GM21367 (cell line): ENCODE data around the gene MFRP.

Experiments
- ATAC-seq: cut with Tn5 transposase; IDR thresholded peaks from one replicate; pipeline ENCODE4 v1.9.1; 2021; ENCODE audit not compliant: unreplicated experiment

MFRP gene

GRCh38 chr11:119373059-119373920, 26.8 kb upstream of the MFRP start:
- ATAC-seq: no peak

DNA sequence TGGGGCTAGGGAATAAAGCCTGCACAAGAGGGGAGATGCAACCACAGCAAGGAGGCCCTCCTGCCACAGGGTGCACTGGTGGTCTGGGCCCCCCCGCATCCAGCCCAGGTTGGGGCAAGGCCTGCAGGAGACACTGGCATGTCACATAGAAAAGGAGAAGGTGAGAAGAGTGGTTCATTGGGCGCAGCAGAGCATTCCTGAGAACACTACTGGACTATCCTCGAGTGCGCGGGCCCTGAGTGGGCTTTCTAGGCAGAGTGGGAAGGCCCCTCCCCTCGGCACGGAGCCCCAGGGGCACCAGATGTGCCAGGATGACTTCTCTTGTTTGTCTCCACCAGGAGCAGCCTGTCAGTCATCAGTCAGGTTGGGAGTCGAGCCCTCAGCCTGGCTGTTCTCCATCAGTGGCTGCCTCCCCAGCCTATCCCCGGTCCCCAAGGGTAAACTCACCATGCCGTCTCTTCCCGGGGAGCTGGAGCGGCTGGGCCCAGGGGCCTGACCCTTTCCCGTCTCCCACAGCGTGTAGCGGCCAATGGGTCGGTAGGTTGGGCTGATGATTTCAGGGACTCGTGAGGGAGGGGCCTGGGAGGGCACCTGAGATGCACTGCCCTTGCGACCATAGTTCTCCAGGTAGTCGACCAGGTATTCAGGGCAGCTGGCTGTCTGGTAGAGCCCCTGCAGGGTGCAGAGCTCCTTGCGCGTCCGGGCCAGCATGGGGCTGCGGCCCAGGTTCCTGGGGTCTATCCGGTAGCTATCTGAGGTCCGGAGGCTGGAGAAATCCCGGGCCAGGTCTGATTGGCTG, 26.0 kb upstream of the MFRP start:
- ATAC-seq: no peak

GRCh38 chr11:119371778-119372182, 25.3 kb upstream of the MFRP start:
- no peak for ATAC-seq

DNA sequence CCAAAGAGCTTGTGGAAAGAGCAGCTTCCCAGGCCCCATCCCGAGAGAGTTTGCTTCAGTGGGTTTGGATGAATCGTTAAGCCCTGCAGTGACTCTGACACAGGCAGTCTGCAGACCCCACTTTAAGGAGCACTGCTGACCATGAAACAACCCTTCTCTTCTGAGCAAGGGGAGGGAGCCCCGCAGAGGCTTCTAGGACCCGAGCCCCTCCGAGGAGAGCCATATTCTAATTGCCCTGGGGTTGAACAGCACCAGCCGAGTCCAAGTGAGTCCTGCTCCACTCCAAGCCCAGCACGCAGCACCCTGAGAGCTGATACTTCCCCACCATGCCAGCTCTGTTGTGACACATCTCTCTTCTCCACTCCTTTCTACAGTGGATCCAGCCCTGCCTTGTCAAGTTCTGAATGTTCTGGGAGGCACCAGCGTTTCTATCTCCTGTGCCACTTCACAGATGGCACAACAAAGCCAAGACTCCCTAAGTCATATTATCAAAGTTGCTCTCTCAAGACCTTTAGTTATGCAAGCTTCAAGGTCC, 24.6 kb upstream of the MFRP start:
- ATAC-seq: no peak

DNA sequence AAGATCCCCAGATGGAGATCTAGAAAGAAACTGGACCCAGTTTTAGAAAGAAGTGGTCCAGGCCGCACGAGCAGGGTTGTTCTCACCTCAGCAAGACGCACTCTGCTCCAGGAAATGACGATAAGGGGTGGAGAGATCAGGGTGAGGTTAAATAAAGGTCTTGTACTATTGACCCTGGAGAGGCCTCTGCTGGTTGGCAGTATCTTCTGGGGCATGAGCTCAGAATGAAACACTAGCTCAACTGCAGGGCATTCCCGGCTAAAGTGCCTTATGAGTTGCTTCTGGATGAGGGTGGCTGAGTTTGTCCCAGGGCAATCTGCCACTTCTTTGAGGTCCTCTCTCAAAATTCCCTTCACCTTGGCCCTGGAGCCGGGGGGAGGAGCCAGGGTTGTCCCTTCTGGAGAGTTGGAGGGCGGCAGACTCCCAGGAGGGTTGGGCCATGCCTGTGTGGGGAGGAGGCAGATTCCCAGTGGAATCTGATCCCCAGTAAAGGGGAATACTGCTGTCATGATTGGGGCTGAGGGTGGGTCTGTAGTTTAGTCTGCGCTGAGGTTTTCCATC, 24.1 kb upstream of the MFRP start:
- no peak for ATAC-seq

DNA sequence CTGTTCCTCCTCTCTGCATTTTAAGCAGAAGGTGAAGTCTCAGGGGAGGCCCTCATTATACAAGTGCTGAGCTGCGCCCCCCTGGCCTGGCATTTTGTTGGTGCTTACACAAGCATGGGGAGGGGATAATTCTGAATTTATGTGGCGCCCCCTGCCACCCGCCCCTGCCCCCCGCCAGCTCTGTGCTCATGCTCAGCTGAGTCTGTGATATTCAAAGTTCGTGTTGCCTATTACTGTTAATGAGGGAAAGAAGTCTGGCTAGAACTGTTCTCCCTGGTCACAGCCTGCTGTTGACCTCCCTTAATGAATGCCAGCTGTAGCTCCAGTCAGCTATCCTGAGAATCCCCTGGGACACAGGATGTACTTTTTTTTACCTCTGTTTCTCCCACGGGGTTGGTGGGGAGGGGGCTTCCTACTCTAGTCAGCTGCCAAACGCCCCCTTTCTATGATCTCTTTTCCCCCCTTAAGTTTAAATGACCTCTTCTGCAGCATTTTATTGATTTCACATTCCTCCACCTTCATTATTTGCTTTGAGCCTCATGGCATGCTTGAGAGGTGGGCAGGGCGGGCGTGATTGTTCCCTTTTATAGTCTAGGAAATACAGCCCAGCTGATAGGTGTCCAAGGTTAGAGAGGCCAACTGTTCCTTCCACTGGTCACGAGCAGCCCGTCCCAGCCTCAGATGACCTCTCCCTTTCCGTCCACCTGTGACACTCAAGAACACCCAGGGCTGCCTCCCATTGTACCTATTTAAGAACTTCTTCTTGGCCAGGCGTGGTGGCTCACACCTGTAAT, 22.8 kb upstream of the MFRP start:
- ATAC-seq: no peak

DNA sequence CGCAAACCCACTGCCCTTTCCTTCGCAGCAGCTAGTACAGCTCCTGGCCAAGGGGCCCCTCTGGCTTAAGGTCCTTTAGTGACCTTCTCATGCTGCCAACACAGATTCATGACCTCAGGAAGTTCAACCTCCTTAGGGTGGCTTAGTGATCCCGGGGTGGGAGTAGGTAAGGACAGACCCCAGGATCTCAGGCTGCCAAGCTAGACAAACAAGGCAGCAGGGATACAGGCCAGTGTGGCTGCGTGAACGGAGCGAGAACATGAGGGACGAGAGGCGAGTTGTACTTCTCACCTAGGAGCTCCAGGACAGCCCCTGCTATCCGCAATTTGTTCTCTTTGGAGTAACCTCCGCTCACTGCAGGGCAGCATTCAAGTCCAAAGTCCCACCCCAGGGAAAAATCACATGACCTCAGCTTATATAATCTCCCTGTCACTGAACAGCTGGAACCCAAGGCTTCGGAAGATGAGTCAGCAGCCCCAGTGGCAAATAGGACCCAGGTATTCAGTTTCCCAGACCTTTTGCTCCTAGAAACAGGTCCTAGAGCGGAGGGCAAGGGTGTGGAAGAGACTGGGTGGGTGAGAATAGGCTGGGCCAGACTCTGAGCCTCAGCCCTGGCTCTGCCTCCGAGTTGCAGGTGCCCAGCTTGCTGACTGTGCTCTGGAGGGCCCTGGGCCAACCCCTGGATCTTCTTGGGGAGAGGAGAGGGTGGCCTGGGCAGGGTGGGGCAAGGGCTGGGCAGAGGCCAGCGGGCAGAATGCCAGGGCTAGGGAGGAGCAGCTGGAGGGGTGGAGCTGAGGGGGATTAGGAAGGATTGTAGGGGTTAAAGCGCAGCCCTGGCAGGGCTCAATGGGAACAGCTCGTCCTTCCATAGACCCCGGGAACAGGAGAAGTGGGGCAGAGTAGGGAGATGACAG, 21.9 kb upstream of the MFRP start:
- no peak for ATAC-seq

DNA sequence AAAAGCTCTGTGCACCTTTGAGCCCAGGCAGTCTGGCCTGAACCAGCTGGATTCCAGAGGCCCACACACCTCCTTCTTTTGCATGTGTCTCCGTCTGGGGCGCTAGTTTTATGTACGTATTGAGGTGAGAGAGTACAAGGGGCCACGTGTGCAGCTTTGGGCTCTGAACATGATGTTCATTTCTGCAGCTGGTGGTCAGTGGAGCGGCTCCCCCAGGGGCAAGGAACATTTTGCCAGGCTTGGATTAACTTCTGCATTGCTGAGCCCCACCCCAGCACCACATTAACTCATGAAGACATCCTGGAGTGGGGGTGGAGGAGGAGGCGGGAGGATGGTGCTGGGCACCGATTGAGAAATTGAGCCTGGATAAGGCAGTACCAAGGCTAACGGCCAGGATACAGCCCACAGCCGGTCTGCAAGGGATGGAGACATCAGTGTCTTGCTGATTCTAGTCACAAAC, 21.2 kb upstream of the MFRP start:
- ATAC-seq: no peak

GRCh38 chr11:119366690-119367620, 20.4 kb upstream of the MFRP start:
- no peak for ATAC-seq

DNA sequence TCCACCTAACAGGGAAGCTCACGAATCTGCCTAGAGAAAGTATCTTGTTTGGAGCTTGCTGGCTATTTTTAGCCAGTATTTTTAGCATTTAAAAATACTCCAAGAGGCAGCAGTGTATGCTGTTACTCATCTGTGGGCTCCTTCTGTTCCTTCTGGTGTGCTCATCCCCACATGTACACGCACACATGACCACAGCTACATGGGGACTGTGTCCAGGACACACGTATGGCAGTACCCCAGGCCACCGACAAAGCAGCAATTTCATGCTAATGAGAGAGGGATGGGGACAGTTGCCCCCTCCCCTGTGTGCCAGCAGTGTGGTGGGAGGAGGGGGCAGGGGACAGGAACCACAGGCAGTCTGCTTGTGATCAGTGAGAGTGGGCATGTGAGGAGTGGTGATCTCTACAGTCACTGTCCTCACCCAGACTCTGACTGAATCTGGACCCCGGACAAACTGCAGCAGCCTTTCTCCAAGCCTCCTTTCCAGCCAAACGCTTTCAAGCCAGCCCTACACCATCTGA, 18.6 kb upstream of the MFRP start:
- ATAC-seq: no peak

- ATAC-seq: no peak
These were observed 17.5 kb upstream of the MFRP start for GRCh38 chr11:119363851-119364590.

- ATAC-seq: no peak
These were observed 16.8 kb upstream of the MFRP start for GRCh38 chr11:119363081-119363850.

DNA sequence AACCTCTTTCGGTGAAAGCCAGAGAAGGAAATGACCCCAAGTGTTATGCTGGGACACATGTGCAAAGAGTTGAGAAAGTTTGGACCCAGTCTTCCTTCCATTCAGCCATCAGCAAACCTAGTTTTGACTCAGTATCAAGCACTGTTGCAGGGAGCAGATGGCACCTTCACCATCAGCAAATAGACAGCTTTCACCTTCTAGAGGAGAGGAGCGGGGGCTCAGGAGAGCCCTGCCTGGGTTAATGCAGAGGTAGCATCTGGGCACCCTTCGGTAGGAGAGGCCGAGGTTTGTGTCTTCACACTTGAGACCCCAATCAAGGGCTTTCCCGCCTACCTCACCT, 16.2 kb upstream of the MFRP start:
- no peak for ATAC-seq

GRCh38 chr11:119361941-119362725, 15.6 kb upstream of the MFRP start:
- no peak for ATAC-seq

GRCh38 chr11:119361056-119361787, 14.7 kb upstream of the MFRP start:
- ATAC-seq: no peak
